Liver (tissue), 9 donors: ENCODE data around the gene LILRA2. TPM values are rescaled to one million over a fixed set of nuclear protein-coding genes. Genes with fewer than 3 reads are reported as not detected.
"Not testable (repeated sequence)": the region's sequence is repeated elsewhere in the genome, so short reads cannot be mapped to it uniquely, and the experiment has no call there.

ENCODE experiments used
- DNase-seq: peaks from one replicate; pipeline ENCODE4 v3.0.0-alpha.2; 2017; ENCODE audit warnings: low spot score
- H3K27ac ChIP-seq, 2 donors: one replicate each; pipeline ENCODE4 v1.7.0; 2013; ENCODE audit warnings: inconsistent platforms in 2 of 2, low read length in 2 of 2, control low read depth in 1 of 2, low read depth in 1 of 2, mild to moderate bottlenecking in 1 of 2
- H3K27me3 ChIP-seq, 4 donors: one replicate each; pipeline versions ENCODE4 v1.6.1 to v1.7.0; 2013; ENCODE audit warnings: low read length in 3 of 4, inconsistent platforms in 1 of 4, mild to moderate bottlenecking in 1 of 4, moderate library complexity in 1 of 4; ENCODE audit not compliant: control insufficient read depth in 4 of 4, insufficient read depth in 4 of 4
- H3K36me3 ChIP-seq, 4 donors: one replicate each; pipeline versions ENCODE4 v1.6.1 to v1.7.0; 2013; ENCODE audit warnings: low read length in 3 of 4, mild to moderate bottlenecking in 3 of 4, low read depth in 1 of 4, moderate library complexity in 1 of 4; ENCODE audit not compliant: control insufficient read depth in 4 of 4, insufficient read depth in 3 of 4
- H3K4me1 ChIP-seq, 4 donors: one replicate each; pipeline versions ENCODE4 v1.6.1 to v1.7.0; 2013; ENCODE audit warnings: low read length in 3 of 4, mild to moderate bottlenecking in 3 of 4, moderate library complexity in 1 of 4; ENCODE audit not compliant: control insufficient read depth in 4 of 4, insufficient read depth in 4 of 4
- H3K4me3 ChIP-seq, 3 donors: one replicate each; pipeline versions ENCODE4 v1.6.1 to v1.7.0; 2013; ENCODE audit warnings: low read length in 3 of 3, control low read depth in 1 of 3, low read depth in 1 of 3, mild to moderate bottlenecking in 1 of 3
- H3K9ac ChIP-seq, 2 donors: one replicate each; pipeline ENCODE4 v1.7.0; 2013; ENCODE audit warnings: low read length in 2 of 2, mild to moderate bottlenecking in 2 of 2, moderate library complexity in 2 of 2, control low read depth in 1 of 2, low read depth in 1 of 2
- H3K9me3 ChIP-seq, 4 donors: one replicate each; pipeline versions ENCODE4 v1.6.1 to v1.7.0; 2013; ENCODE audit warnings: low read length in 3 of 4; ENCODE audit not compliant: control insufficient read depth in 4 of 4
- ATF3 ChIP-seq: IDR thresholded peaks from 2 replicates; pipeline ENCODE4 v1.6.1; 2016; ENCODE audit warnings: antibody characterized with exemption
- FOXA1 ChIP-seq: IDR thresholded peaks from 2 replicates; pipeline ENCODE4 v1.6.1; 2016; ENCODE audit warnings: antibody characterized with exemption
- FOXA2 ChIP-seq: IDR thresholded peaks from 2 replicates; pipeline ENCODE4 v1.6.1; 2016; ENCODE audit warnings: antibody characterized with exemption
- GABPA ChIP-seq, 2 donors: IDR thresholded peaks in 1 of 2; conservative IDR thresholded peaks in 1 of 2; 2 replicates each; pipeline ENCODE4 v1.6.1; 2016; ENCODE audit warnings: antibody characterized with exemption in 2 of 2, mild to moderate bottlenecking in 1 of 2, moderate library complexity in 1 of 2
- HNF4A ChIP-seq, 2 donors: conservative IDR thresholded peaks; 2 replicates each; pipeline ENCODE4 v1.6.1; 2016; ENCODE audit warnings: antibody characterized with exemption in 2 of 2, mild to moderate bottlenecking in 2 of 2
- MAX ChIP-seq: IDR thresholded peaks from 2 replicates; pipeline ENCODE4 v1.6.1; 2016; ENCODE audit warnings: antibody characterized with exemption
- WGBS: extraction: QIAGEN DNeasy Blood & Tissue Kit; methylation state at CpG from one replicate; pipeline ENCODE4 v1.1.7; 2013; 5-methylcytosine and 5-hydroxymethylcytosine counted together
- polyA plus RNA-seq, 2 donors: library from polyadenylated mRNA; stranded (reverse) in 1 of 2; unstranded in 1 of 2; fragments of 200-250 nt in 1 of 2; fragments of >200 nt in 1 of 2; fragmentation: Nextera tagmentation in 1 of 2; extraction: Ambion mirVana in 1 of 2; gene quantifications; one replicate each; pipeline versions ENCODE4 v1.2.1 to v1.2.3, GENCODE V29; 2013 to 2015
- total RNA-seq, 2 donors: library from RNA; depleted of rRNA; stranded (reverse); fragments of >200 nt; gene quantifications; one replicate each; pipeline ENCODE4 v1.2.3, GENCODE V29; 2014
- donor health status: healthy.
- donor health status: healthy.
- donor health status: healthy.
- donor health status: healthy.
- donor health status: healthy.

The LILRA2 gene
- total and polyA plus RNA-seq, 4 donors = 1.3 to 8.2 (median 4.1) TPM

GRCh38 chr19:54586397-54586796, 12.8 kb downstream of the LILRA2 start (continued):
- TF ChIP-seq MAX = no peak
- no peak for TF ChIP-seq GABPA (IDR thresholded peaks at IDR 0.05 in 1 of 2, conservative IDR thresholded peaks at IDR 0.05 in 1 of 2)

- Histone ChIP-seq H3K36me3 (no peaks in the 10 kb centered on the region), H3K27ac (no peak overlapping the region), H3K27me3 (peaks cover 0 to 4% (median 0%) of the 10 kb centered on the region in 4 donors), H3K9ac (no peak overlapping the region), H3K4me1 (no peaks in the 10 kb centered on the region), H3K9me3 (peaks cover 0 to 2% (median under 1%) of the 10 kb centered on the region in 4 donors), H3K4me3 (no peak overlapping the region)
- DNase-seq = no peak
- TF ChIP-seq FOXA1 (no peak), ATF3 (no peak), HNF4A (conservative IDR thresholded peaks at IDR 0.05) (no peak)
- 64% methylated on average over 7 of the region's 7 CpGs for WGBS
Observed at GRCh38 chr19:54587026-54587425, 13.4 kb downstream of the LILRA2 start.

- WGBS = 56% methylated on average over 6 of the region's 6 CpGs
- H3K27me3 ChIP-seq, H3K9me3 ChIP-seq, H3K27ac ChIP-seq, H3K4me1 ChIP-seq, H3K4me3 ChIP-seq, DNase-seq, H3K9ac ChIP-seq, H3K36me3 ChIP-seq: not testable (repeated sequence)
Observed at GRCh38 chr19:54593445-54593844, 19.9 kb downstream of the LILRA2 start, which contains the start of gene LILRA1. Gene LILRA1, plus strand, starts transcription at chr19:54593632. Its CDS starts 613 bp downstream, at chr19:54594245.

GRCh38 chr19:54593931-54594626, 20.5 kb downstream of the LILRA2 start:
- H3K4me1 ChIP-seq, DNase-seq, H3K9ac ChIP-seq, H3K4me3 ChIP-seq, H3K27me3 ChIP-seq, H3K9me3 ChIP-seq, H3K36me3 ChIP-seq, H3K27ac ChIP-seq: not testable (repeated sequence)
- 62% methylated on average over 9 of the region's 9 CpGs for WGBS

GRCh38 chr19:54594737-54595136, 21.1 kb downstream of the LILRA2 start:
- H3K27ac ChIP-seq = no peak overlapping the region
- peaks cover 0 to 3% (median 0%) of the 10 kb centered on the region in 4 donors for H3K4me1 ChIP-seq
- no peak overlapping the region for H3K4me3 ChIP-seq
- peaks cover 0 to 2% (median under 1%) of the 10 kb centered on the region in 4 donors for H3K9me3 ChIP-seq
- DNase-seq = no peak
- no peak for TF ChIP-seq FOXA2
- H3K36me3 ChIP-seq = no peaks in the 10 kb centered on the region
- 85% methylated on average over 5 of the region's 5 CpGs for WGBS
- H3K9ac ChIP-seq = no peak overlapping the region
- no peaks in the 10 kb centered on the region for H3K27me3 ChIP-seq

GRCh38 chr19:54595680-54596436, 22.3 kb downstream of the LILRA2 start:
- WGBS = 81% methylated on average over 26 of the region's 26 CpGs
- not testable (repeated sequence) for H3K36me3 ChIP-seq, DNase-seq, H3K9me3 ChIP-seq, H3K4me3 ChIP-seq, H3K4me1 ChIP-seq, H3K27ac ChIP-seq, H3K9ac ChIP-seq, H3K27me3 ChIP-seq
